K562 (cell line): ENCODE data around the gene ITGAE. TPM values are rescaled to one million over a fixed set of nuclear protein-coding genes. Genes with fewer than 3 reads are reported as not detected.

Source experiments
- ATAC-seq: fragments of 200-7000 bp; cut with Tn5 transposase; 3 replicates; pipeline ENCODE4 v1.9.1; 2020; ENCODE audit warnings: moderate library complexity
- BruUV-seq: library from RNA; stranded (reverse); fragments of 400-500 nt; replicated peaks from 2 replicates; lab custom pipeline; 2021; lab: Mats Ljungman, UMichigan
- CTCF ChIA-PET: fragments of 300-600 bp; formaldehyde crosslinking; extraction: SDS; loops from one replicate; lab custom pipeline; 2021; ENCODE audit warnings: low intra/inter-chr PET ratio; lab: Yijun Ruan, JAX
- POLR2A ChIA-PET: fragments of 300-600, 350-650 bp; sonication (Branson Sonifier 250); formaldehyde crosslinking; extraction: SDS; loops from one replicate; lab custom pipeline; 2021; ENCODE audit warnings: antibody characterized with exemption, inconsistent platforms; lab: Yijun Ruan, JAX
- DNase-seq, 4 experiments: peaks; one replicate each; pipeline versions ENCODE4 v3.0.0 to v3.0.0-alpha.2; 2011 to 2018; ENCODE audit warnings: low spot score in 3 of 4, mixed read lengths in 3 of 4; ENCODE audit errors: extremely low read depth in 1 of 4
- FAIRE-seq: peaks from 2 replicates; lab custom pipeline; 2011; peaks lifted over from hg19 to GRCh38; lab: Jason Lieb, UNC
- H2AFZ ChIP-seq: 2 replicates; pipeline ENCODE4 v1.6.0; 2011; ENCODE audit warnings: low read depth, low read length, control low read depth, inconsistent platforms
- H3K27ac ChIP-seq: fragments of 200-600 bp; 3 replicates; pipeline ENCODE4 v1.8.0; 2011; ENCODE audit warnings: low read depth, mild to moderate bottlenecking, control low read depth, inconsistent platforms, low read length, moderate library complexity, mixed read lengths; ENCODE audit errors: extremely low read depth
- H3K27me3 ChIP-seq, 2 experiments: fragments of 300-600 bp in 1 of 2; 2 replicates in 1 of 2; 3 replicates in 1 of 2; pipeline versions ENCODE4 v1.6.0 to v1.8.0; 2011; ENCODE audit warnings: inconsistent platforms in 2 of 2, low read length in 2 of 2, mild to moderate bottlenecking in 1 of 2, mixed read lengths in 1 of 2, moderate library complexity in 1 of 2; ENCODE audit not compliant: control insufficient read depth in 2 of 2, insufficient read depth in 2 of 2
- H3K36me3 ChIP-seq: fragments of 300-600 bp; 3 replicates; pipeline ENCODE4 v1.8.0; 2011; ENCODE audit warnings: mild to moderate bottlenecking, low read length, inconsistent platforms; ENCODE audit not compliant: control insufficient read depth, insufficient read depth
- H3K4me1 ChIP-seq, 2 experiments: fragments of 200-600 bp in 1 of 2; replicated peaks in 1 of 2; 2 replicates in 1 of 2; 3 replicates in 1 of 2; pipeline versions ENCODE4 v1.5.1 to v1.8.0; 2011; ENCODE audit warnings: inconsistent platforms in 2 of 2, low read length in 2 of 2, mild to moderate bottlenecking in 1 of 2, mixed read lengths in 1 of 2, moderate library complexity in 1 of 2; ENCODE audit not compliant: control insufficient read depth in 2 of 2, insufficient read depth in 2 of 2
- H3K4me2 ChIP-seq: 2 replicates; pipeline ENCODE4 v1.6.1; 2011; ENCODE audit warnings: low read length, control low read depth, inconsistent platforms, mixed read lengths; ENCODE audit not compliant: insufficient read depth
- H3K4me3 ChIP-seq: fragments of 200-600 bp; sonication (generic), shearing (Covaris generic); 2 replicates; pipeline ENCODE4 v1.5.1; 2016; ENCODE audit warnings: control low read depth, inconsistent platforms
- H3K79me2 ChIP-seq: fragments of 200-600 bp; 3 replicates; pipeline ENCODE4 v1.8.0; 2011; ENCODE audit warnings: low read length, inconsistent platforms; ENCODE audit not compliant: control insufficient read depth, insufficient read depth
- H3K9ac ChIP-seq, 2 experiments: 2 replicates each; pipeline versions ENCODE4 v1.6.0 to v1.6.1; 2011; ENCODE audit warnings: low read depth in 2 of 2, low read length in 2 of 2, control low read depth in 1 of 2, inconsistent platforms in 1 of 2, mild to moderate bottlenecking in 1 of 2, mixed read lengths in 1 of 2; ENCODE audit not compliant: insufficient read depth in 1 of 2
- H3K9me1 ChIP-seq: one replicate; pipeline ENCODE4 v1.6.0; 2011; ENCODE audit warnings: inconsistent platforms, mild to moderate bottlenecking, low read length, moderate library complexity; ENCODE audit not compliant: control insufficient read depth, insufficient read depth
- H3K9me3 ChIP-seq: replicated peaks from 2 replicates; pipeline ENCODE4 v1.5.1; 2011; ENCODE audit warnings: low read depth, low read length, inconsistent platforms; ENCODE audit not compliant: control insufficient read depth, insufficient read depth
- H4K20me1 ChIP-seq: replicated peaks from 2 replicates; pipeline ENCODE4 v1.6.1; 2011; ENCODE audit warnings: low read length, inconsistent platforms, mixed read lengths; ENCODE audit not compliant: control insufficient read depth, insufficient read depth
- CCAR2 ChIP-seq: fragments of 200-400 bp; formaldehyde crosslinking; IDR thresholded peaks from 2 replicates; pipeline ENCODE4 v1.6.1; 2017; ENCODE audit warnings: mild to moderate bottlenecking, low read depth, low read length
- DLX4 ChIP-seq: fragments of 250-450 bp; sonication (Bioruptor Pico); IDR thresholded peaks from 2 replicates; pipeline ENCODE4 v1.6.1; 2021; ENCODE audit warnings: mild to moderate bottlenecking
- HMGN3 ChIP-seq: IDR thresholded peaks from 2 replicates; pipeline ENCODE4 v1.6.1; 2011; ENCODE audit warnings: borderline replicate concordance, low read depth, mild to moderate bottlenecking, mixed read lengths, low read length; ENCODE audit not compliant: insufficient read length; ENCODE audit errors: extremely low read depth
- NKRF ChIP-seq: fragments of 450-650 bp; IDR thresholded peaks from 2 replicates; pipeline ENCODE4 v1.6.1; 2016; ENCODE audit warnings: borderline replicate concordance
- NONO ChIP-seq, 2 experiments: fragments of 200-400 bp in 1 of 2; fragments of 450-650 bp in 1 of 2; formaldehyde crosslinking in 1 of 2; IDR thresholded peaks; 2 replicates each; pipeline ENCODE4 v1.6.1; 2017; ENCODE audit warnings: low read depth in 2 of 2, mild to moderate bottlenecking in 2 of 2, moderate library complexity in 2 of 2, low read length in 1 of 2
- PCBP1 ChIP-seq: fragments of 200-400 bp; formaldehyde crosslinking; IDR thresholded peaks from 2 replicates; pipeline ENCODE4 v1.6.1; 2018; ENCODE audit warnings: mild to moderate bottlenecking, low read depth, low read length; ENCODE audit not compliant: poor library complexity, severe bottlenecking
- PHB ChIP-seq: fragments of 250-450 bp; sonication (Bioruptor Pico); IDR thresholded peaks from 2 replicates; pipeline ENCODE4 v1.5.0; 2021
- ZNF143 ChIP-seq: sonication (generic); formaldehyde crosslinking; IDR thresholded peaks from 2 replicates; pipeline ENCODE4 v1.9.0; 2022; ENCODE audit warnings: mild to moderate bottlenecking, missing genetic modification reagents
- ZNF586 ChIP-seq: fragments of 450-650 bp; formaldehyde crosslinking; conservative IDR thresholded peaks from 2 replicates; pipeline ENCODE4 v1.4.0; 2020; ENCODE audit warnings: mild to moderate bottlenecking, moderate library complexity
- ZNF592 ChIP-seq: fragments of 450-650 bp; IDR thresholded peaks from 2 replicates; pipeline ENCODE4 v1.6.1; 2017; ENCODE audit warnings: antibody characterized with exemption, mild to moderate bottlenecking
- ZNF76 ChIP-seq: fragments of 250-450 bp; sonication (Bioruptor Pico); IDR thresholded peaks from 2 replicates; pipeline ENCODE4 v1.4.0; 2020; ENCODE audit warnings: mild to moderate bottlenecking, moderate library complexity, borderline replicate concordance
- WGBS: fragments of 100-300 bp; shearing (Covaris generic); methylation state at CpG from one replicate; pipeline ENCODE4 v1.1.6; 2016; ENCODE audit warnings: low coverage, mixed read lengths; ENCODE audit not compliant: insufficient coverage; ENCODE audit errors: missing lambda C conversion rate; 5-methylcytosine and 5-hydroxymethylcytosine counted together
- in situ Hi-C: fragments of 300-500 bp; cut with MboI; formaldehyde crosslinking; loops from 4 replicates; pipeline ENCODE4 v1.15.0; 2018; ENCODE audit warnings: inconsistent platforms, mixed read lengths
- intact Hi-C: fragments of 100-400 bp; cut with micrococcal nuclease; formaldehyde crosslinking; loops from 2 replicates; pipeline ENCODE4 v1.14.2; 2022
- polyA plus RNA-seq, 8 experiments: library from polyadenylated mRNA; depleted of rRNA in 4 of 8; stranded (reverse) in 5 of 8; unstranded in 3 of 8; fragments of >200 nt; fragmentation: Nextera tagmentation in 2 of 8; fragmentation: Illumina TruSeq in 1 of 8; extraction: Ambion mirVana in 2 of 8; extraction: Trizol in 1 of 8; gene quantifications; 2 replicates each; pipeline versions ENCODE4 v1.2.1 to v1.2.3, GENCODE V29; 2011 to 2014; ENCODE audit warnings: inconsistent platforms in 1 of 8, missing spikeins in 1 of 8
- total RNA-seq, 7 experiments: library from RNA; depleted of rRNA in 6 of 7; stranded (reverse); fragments of >200 nt in 6 of 7; fragmentation: Illumina TruSeq in 2 of 7; extraction: Trizol in 2 of 7; gene quantifications; 2 replicates each; pipeline versions ENCODE4 v1.2.1 to v1.2.3, GENCODE V29; 2011 to 2021; ENCODE audit warnings: low replicate concordance in 1 of 7

The ITGAE gene
- total and polyA plus RNA-seq, 9 of the 15 experiments (the other 6 are each of a cell fraction or from before 2014, with no cell fraction given), result 14.8 to 160 (median 27.0) TPM

GRCh38 chr17:3815122-3815521, 14.1 kb upstream of the ITGAE start:
- no TSS peak for BruUV-seq
- Histone ChIP-seq H3K9me3 (no peaks in the 10 kb centered on the region), H3K4me2 (no peak overlapping the region), H2AFZ (no peak overlapping the region), H3K36me3 (peaks cover 81% of the 10 kb centered on the region; the same call in 2 of the 3 replicates), H3K4me1 (no peaks in the 10 kb centered on the region; a peak in 1 of 5 replicates), H3K79me2 (no peaks in the 10 kb centered on the region), H3K9me1 (no peaks in the 10 kb centered on the region), H3K27ac (no peak overlapping the region), H4K20me1 (no peaks in the 10 kb centered on the region), H3K9ac (no peak overlapping the region), H3K27me3 (no peaks in the 10 kb centered on the region), H3K4me3 (no peak overlapping the region)
- in situ Hi-C loops, result no loop called here
- no peak for FAIRE-seq
- intact Hi-C loops, result no loop called here
- TF ChIP-seq NONO (IDR thresholded peaks at IDR 0.05; ENCODE audit: low read depth in 2 of 2, low read length in 1 of 2), result no peak
- no peak for TF ChIP-seq ZNF592
- TF ChIP-seq PHB (CRISPR knock-in tag), result no peak
- no peak for TF ChIP-seq CCAR2
- no peak for TF ChIP-seq ZNF143
- no peak for TF ChIP-seq HMGN3
- no peak for TF ChIP-seq PCBP1
- TF ChIP-seq NKRF, result no peak
- no peak for TF ChIP-seq ZNF76 (CRISPR knock-in tag)
- no peak for TF ChIP-seq DLX4
- no peak for TF ChIP-seq ZNF586 (CRISPR knock-in tag)
- no peak for ATAC-seq
- WGBS, result 93% methylated on average over 6 of the region's 6 CpGs
- no peak for DNase-seq
- CTCF ChIA-PET, result no interaction called here
- POLR2A ChIA-PET, result no interaction called here
